Endometrial microvascular endothelial cells (primary cell): ENCODE results near the gene KCNQ2. TPM values are rescaled to one million over a fixed set of nuclear protein-coding genes. Genes with fewer than 3 reads are reported as not detected.
"Not testable (repeated sequence)": the region's sequence is repeated elsewhere in the genome, so short reads cannot be mapped to it uniquely, and the experiment has no call there.

Experiments
- in situ Hi-C: cut with HindIII; loops from 2 replicates; pipeline ENCODE4 v1.10.0; 2017; ENCODE audit warnings: low sequenced_read_pairs, low pct_unique_long_range_greater_than_20kb; ENCODE audit errors: inconsistent ontology term
- total RNA-seq: library from RNA; depleted of rRNA; stranded (reverse); fragments of >200 nt; gene quantifications from one replicate; pipeline ENCODE4 v1.2.3, GENCODE V29; 2015; ENCODE audit errors: inconsistent ontology term

The KCNQ2 gene
- total RNA-seq, 1 donor from 2014 or later, result not detected

DNA sequence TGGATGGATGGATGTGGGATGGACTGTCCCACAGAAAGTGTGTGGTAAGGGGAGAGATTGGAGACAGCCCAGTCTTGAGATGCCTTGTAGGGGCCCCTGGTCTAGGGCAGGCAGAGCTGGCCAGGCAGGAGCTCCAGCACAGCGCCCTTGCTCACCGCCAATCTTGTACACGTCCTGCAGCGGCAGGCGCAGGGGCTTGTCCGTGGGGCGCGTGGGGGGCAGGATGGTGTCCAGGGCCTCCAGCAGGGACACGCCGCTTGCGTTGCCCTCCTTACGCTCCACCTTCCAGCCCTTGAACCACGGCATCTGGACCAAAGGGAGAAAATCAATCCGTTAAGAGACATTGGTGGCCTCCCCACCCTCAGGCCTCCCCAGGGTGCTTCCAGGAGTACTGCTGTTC is 20.5 kb upstream of the KCNQ2 start:
- in situ Hi-C loops, result no loop called here

DNA sequence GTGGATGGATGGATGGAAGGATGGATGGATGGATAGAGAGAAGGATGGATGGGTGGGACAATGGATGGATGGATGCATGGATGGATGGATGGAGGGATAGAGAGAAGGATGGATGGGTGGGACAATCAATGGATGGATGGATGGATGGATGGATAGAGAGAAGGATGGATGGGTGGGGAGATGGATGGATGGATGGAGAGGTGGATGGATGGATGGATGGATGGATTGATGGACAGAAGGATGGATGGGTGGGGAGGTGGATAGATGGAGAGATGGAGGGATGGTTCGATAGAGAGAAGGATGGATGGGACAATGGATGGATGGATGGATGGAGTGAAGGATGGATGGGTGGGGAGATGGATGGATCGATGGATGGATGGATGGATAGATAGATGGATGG is 20.1 kb upstream of the KCNQ2 start:
- in situ Hi-C loops, result no loop called here

DNA sequence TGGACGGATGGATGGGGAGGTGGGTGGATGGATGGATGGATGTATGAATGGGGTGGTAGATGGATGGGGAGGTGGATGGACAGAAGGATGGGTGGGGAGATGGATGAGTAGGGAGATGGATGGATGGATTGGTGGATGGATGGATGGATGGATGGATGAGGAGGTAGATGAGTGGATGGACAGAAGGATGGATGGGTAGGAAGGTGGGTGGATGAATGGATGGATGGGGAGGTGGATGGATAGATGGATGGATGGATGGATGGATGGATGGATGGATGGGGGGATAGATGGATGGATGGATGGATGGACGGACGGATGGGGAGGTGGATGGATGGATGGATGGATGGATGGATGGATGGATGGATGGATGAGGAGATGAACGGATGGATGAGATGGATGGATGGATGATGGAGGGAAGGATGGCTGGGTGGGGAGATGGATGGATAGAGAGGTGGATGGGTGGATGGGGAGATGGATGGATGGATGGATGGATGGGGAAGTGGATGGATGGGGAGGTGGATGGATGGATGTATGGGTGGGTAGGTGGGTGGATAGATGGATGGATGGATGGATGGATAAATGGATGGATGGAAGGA is 19.3 kb upstream of the KCNQ2 start:
- in situ Hi-C loops, result no loop called here

DNA sequence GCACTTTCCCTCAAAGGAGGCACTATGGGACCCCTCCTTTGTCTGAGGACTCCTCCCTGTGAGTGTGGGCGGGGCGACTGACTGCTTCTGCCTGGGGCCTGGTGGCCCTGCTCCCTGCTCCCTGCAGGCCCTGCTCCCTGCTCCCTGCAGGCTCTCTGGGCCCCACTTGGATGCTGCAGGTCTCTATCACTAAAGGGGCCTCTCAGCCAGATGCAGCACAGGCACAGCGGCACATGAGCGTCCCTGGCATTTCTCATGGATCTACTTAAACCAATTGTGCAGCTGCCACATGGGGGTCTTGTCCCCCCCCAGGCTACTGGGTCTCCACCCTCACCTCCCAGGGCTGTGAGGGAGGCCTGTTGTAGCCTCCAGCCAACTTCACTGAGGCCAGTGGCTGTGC is 18.6 kb upstream of the KCNQ2 start:
- in situ Hi-C loops, result no loop called here

DNA sequence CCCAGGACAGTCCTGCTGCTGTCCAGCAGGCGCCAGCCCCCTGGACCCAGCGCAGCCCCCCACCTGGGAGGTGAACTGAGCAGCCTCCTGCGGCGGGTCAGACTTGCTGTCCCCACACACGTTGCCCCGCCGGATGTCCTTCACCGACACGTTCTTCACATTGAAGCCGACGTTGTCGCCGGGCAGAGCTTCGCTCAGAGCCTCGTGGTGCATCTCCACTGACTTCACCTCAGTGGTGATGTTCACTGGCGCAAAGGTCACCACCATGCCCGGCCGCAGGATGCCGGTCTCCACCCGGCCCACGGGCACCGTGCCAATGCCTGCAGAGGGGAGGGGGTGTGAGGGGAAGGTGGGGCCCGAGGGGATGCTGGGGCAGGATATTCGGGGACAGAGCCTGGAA is 18.0 kb upstream of the KCNQ2 start:
- in situ Hi-C loops, result no loop called here

DNA sequence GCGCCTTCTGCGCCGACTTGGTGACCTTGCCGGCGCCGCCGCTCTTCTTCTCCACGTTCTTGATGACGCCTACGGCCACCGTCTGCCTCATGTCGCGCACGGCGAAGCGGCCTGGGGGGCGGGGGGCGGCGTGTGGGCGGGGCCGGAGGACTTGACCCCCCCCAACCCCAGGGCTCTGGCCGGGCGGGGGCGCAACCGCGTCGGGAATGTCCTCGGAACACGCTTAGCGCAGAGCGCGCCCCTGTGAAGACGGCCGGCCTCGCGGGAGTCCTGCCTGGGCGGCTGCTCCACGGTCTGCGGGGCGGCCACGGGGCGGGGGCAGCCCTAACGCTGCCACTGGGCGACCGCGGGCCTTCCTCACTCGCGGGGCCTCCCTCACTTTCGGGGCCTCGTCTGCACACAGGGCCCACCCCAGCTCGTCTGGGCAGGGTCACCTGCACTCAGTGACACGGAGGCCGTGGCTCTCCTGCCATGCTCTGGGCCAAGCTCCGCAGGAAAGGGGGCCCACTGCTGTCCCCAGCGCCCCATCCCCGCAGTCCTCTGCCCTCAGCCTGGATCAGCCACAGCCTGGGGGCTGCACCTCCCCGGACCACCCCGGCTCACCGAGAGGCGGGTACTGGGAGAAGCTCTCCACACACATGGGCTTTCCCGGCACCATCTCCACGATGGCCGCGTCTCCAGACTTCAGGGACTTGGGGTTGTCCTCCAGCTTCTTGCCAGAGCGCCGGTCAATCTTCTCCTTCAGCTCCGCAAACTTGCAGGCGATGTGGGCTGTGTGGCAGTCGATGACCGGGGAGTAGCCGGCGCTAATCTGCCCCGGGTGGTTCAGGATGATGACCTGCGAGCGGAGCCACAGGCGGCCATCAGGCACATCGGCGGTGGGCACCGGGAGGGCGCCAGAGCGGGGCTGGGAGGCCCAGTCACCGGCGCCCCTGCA is 16.1 kb upstream of the KCNQ2 start:
- in situ Hi-C loops, result no loop called here

DNA sequence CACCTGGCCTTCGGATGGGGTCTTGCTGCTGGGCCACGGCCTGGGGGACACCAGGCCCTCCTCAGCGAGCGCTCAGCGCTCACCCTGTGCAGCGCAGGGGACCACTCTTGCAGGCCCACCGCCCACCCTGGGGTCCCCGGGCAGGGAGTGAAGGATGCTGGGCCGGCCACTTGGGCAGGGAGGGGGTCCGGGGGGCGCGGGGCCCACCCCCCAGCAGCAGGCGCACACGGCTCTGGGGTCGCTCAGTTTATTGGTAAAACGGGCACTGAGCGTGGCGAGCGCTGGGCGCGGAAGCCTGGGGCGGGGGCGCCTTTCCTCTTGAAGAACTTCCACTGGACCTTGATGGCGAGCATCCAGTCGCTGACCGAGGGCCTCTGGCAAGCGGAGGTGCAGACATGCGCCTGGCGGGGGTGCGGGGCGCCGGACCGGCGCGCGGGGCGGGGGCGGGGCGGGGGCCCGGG is 15.4 kb upstream of the KCNQ2 start:
- in situ Hi-C loops, result no loop called here

DNA sequence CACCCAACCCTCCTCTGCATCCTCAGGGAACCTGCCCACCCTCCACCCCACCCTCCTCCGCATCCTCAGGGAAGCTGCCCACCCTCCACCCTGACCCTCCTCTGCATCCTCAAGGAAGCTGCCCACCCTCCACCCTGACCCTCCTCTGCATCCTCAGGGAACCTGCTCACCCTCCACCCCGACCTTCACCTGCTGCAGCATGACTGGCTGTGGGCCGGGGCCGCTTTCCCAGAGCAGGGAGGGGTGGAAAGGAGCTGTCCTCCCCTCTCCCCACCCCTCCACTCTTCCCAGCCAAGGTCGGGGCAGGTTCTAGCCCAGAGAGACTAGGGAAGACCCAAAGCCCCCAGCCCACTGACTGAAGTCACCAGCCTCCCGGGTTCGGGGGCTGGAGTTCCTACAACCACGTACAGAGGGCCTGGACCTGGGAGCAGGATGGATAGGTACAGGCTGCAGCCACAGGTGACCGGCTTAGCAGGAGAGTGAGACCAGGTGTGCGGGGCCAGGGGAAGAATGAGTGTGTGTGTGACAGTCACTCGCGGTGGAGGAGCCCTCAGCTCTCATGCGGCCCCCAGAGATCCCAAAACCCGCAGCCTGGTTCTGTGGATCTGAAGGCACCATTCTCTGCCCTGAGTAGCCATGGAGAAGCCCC is 14.8 kb upstream of the KCNQ2 start:
- in situ Hi-C loops, result no loop called here

DNA sequence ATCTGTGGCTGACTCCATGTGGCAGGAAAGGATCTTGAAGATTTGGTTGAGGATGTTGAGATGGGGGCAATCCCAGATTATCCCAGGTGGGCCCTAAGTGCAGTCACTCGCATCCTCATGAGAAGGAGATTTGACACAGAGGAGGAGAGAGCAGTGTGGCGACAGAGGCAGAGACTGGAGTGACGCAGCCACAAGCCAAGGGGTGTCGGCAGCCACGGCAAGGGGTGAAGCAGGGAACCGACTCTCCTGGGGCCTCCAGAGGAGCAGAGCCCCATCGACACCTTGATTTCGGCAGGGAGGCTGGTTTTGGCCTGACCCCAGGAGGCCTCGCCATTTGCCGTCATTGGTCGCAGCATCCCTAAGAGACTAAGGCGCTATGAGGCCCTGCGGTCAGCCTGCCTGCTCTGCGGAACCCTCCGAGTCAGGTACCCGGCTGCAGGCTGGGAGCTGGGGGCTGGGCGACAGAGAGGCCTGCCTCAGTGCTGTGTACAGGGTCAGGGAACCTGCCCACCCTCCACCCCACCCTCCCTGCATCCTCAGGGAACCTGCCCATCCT is 13.9 kb upstream of the KCNQ2 start:
- in situ Hi-C loops, result no loop called here

DNA sequence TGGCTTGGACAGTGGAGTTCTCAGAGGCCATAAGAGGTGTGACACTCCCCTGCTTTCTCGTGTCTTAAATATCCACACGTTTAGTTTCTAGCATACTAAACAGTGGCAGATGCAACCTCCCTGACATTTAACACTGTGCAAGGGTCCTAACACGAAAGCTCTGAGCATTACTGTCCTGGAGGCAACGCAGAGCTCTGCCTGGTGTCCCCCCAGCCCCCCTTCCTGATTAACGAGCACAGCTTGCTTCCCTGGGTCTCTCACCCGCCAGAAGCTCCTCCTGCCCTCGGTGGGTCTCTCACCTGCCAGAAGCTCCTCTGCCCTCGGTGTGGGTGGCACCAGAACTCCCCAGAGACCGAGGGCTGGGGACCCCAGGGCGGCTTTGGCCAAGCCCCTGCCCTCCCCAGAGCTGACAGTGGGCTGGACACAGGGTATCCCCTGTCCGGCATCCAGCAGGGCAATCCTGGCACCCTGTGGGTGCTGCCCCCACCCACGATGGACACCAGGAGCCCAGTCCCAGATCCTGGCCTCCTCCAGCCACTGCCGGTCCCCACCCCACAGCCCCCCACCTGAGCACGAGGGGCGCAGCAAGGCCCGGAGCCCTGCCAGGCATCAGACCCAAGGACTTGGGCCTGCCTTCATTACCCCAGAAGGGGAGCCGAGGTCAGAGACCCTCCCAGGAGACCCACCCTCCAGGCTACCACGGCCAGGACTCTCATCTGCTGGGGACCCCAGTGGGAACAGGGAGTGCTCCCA is 12.4 kb upstream of the KCNQ2 start:
- in situ Hi-C loops, result no loop called here

DNA sequence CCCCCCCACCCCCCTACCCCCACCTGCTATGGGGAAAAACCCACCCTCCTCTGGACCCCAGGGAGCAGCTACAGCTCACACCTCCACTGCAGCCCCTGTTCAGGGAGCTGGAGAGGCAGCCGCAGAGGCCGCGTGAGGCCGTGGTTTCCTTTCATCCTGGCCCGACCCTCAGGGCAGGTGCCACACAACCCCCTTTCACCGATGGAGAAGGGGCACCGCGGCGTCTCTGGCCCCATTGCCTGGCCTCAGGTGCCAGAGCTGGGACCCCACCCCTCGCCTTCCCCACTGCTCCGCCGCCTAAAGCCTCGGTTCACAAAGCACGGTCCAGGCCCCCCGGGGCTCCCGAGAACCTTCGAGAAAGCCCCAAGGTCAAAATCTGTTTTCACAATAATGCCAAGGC is 11.8 kb upstream of the KCNQ2 start:
- in situ Hi-C loops, result no loop called here

DNA sequence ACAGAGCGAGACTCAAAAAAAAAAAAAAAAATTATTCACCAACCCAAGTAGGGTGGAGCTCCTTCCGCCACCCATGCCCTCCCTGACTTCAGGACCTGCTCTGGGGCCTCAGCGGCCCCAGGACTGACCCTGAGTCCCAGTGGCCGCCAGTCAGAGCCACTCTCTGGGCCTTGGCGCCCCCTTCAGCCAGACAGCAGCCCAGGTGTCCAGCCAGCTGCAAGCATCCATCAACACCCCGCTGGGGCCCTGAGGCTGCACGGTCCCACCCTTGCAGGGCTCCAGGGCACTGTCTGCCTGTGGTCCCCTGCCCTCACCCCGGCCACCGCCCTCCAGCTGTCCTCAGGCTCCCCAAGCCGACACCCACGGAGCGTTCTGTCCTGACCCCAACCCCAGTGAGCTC is 11.4 kb upstream of the KCNQ2 start:
- in situ Hi-C loops, result no loop called here

DNA sequence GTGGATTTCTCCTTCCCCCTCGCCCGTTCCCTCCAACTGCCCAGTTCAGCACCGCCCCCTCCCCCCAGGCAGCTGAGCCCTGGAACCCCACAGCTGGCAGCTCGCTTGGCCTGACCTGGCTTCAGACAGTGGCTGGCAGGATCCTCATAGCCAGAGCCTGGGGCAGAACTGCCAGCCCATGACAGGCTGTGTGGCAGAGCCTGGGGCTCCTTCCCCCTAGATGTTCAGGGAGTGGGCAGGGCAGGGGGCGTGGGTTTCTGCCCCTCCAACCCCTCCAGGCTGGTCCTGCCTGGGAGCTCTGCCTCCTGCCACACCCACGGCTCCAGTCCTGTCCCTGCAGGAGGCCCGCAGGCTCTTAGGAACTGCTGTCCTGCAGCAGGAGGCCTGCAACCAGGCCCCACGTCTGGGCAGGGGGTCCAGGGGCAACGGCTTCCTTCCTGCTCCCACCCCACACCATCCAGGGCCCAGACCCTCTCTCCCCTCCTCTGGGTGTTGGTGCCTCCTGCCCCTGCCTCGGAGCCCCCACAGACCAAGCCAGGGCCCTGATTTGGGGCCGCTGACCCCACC is 9.6 kb upstream of the KCNQ2 start:
- in situ Hi-C loops, result no loop called here

DNA sequence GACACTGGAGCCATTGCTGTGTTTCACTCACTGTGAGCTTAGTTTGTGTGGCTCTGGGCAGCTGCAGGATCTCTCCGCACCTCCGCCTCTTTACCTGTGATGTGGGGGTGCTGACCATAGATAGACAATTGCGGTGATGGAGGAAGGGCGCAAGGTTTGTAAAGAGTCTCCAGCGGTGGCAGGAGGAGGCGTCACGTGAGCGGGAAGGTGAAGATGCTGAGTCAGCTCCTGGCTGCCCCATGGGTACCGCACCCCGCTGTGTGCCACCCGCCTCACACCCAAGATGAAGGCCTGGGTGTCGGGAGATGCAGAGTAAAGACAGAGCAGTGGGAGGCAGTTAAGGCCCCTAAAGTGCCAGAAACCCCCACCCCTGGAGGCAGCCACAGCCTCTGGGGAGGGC is 9.0 kb upstream of the KCNQ2 start:
- in situ Hi-C loops, result no loop called here

DNA sequence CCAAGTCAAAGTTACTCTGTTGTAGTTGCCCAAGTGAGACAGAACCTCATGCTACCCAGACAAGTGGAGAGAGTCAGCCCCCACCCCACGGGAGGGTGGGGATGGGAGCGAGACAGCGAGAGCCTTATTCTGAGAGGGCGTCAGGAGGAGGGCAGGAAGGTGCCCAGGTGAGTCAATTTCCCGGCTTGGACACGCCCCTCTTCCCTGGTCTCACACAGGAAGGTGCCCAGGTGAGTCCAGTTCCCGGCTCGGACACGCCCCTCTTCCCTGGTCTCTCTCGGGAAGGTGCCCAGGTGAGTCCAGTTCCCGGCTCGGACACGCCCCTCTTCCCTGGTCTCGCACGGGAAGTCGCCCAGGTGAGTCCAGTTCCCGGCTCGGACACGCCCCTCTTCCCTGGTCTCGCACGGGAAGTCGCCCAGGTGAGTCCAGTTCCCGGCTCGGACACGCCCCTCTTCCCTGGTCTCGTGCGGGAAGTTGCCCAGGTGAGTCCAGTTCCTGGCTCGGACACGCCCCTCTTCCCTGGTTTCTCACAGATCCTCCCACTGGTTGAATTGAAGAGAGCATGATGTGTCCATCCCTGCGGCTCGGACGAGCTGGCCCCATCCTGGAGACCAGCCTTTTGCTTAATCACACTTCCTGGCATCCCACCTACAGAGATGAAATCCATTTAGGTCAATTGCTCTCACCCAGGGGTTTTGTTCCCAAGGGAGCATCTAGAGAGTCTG is 7.4 kb upstream of the KCNQ2 start:
- in situ Hi-C loops, result not testable (repeated sequence)

DNA sequence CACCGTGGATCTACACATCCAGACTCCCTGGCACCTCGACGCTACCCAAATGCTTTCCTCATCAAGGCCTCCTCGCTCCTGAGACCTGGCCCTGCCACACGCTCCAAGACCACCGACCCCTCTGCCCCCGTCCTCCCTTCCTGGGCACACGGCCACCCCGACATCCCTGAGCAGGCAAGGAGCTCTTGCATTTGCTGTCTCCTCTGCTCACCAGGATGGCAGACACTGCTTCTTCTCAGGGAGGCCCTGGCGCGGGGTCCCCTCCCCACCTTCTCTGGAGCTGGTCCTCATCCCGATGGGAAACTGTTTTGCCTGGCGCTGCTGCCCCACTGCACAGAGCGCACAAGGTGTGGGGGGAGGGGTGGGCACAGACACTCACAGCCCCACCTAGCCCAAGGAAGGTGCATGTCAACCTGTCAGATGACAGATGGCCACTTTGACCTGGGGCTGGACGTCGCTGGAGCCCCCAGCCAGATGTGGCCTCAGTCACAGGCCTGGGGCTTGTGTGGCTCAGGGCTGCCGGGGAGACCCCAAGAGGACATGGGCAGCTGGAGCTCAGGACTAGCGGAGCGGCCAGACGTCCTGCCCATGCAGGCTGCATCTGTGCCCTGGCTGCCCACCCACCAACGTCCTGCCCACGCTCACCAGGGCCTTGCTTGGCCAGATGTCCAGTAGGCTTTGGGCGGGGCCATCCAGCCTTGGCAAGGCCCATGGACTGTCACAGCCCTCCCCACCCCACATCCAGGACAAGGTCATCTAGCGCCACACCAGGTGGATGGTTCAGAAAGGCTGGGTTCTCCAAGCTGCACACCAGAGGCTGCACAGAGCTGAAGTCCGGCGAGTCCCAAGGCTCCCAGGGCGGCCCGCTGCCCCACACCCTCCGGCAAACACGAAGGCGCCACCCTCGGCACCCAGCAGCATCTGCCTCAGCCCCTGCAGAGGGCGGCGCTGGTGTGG is 6.2 kb upstream of the KCNQ2 start:
- in situ Hi-C loops, result no loop called here

DNA sequence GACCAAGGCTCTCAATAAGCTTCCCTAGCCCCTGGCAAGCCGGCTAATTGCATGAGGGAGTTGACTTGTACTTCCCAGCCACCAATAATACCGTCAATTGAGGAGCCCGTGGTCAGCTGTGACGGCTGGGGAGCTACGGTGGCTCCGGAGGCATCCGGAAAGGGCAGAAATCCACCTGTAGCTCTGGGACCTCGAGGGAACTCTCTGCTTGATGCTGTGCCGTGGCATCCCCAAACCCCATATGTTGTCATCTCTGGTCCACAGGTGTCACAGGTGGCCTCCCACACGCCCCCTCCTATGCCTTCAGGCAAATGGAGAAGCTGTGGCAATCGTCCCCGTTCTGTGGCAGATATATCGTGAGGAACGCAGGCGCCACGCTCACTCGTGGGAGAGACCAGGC is 5.5 kb upstream of the KCNQ2 start:
- in situ Hi-C loops, result no loop called here
